Esophagus (tissue), 2 donors: Measurements from ENCODE around the gene RERGL. TPM values are rescaled to one million over a fixed set of nuclear protein-coding genes. Genes with fewer than 3 reads are reported as not detected.
"Not testable (repeated sequence)": the region's sequence is repeated elsewhere in the genome, so short reads cannot be mapped to it uniquely, and the experiment has no call there.

Experiments
- H3K27ac ChIP-seq, 2 donors: one replicate each; pipeline ENCODE4 v1.5.1; 2013; ENCODE audit warnings: low read depth in 2 of 2, mild to moderate bottlenecking in 2 of 2, inconsistent platforms in 1 of 2, low read length in 1 of 2, moderate library complexity in 1 of 2
- H3K27me3 ChIP-seq, 2 donors: one replicate each; pipeline ENCODE4 v1.6.1; 2013; ENCODE audit warnings: low read length in 2 of 2, control low read depth in 1 of 2, mild to moderate bottlenecking in 1 of 2; ENCODE audit not compliant: insufficient read depth in 2 of 2, control insufficient read depth in 1 of 2
- H3K36me3 ChIP-seq, 2 donors: one replicate each; pipeline ENCODE4 v1.6.1; 2013; ENCODE audit warnings: low read length in 1 of 2; ENCODE audit not compliant: control insufficient read depth in 2 of 2, insufficient read depth in 2 of 2
- H3K4me1 ChIP-seq, 2 donors: one replicate each; pipeline ENCODE4 v1.6.1; 2013; ENCODE audit warnings: low read length in 1 of 2; ENCODE audit not compliant: control insufficient read depth in 2 of 2, insufficient read depth in 2 of 2
- H3K4me3 ChIP-seq, 2 donors: one replicate each; pipeline ENCODE4 v1.5.1; 2013; ENCODE audit warnings: low read length in 2 of 2, mild to moderate bottlenecking in 2 of 2, low read depth in 1 of 2, moderate library complexity in 1 of 2
- H3K9me3 ChIP-seq, 2 donors: one replicate each; pipeline ENCODE4 v1.6.1; 2013; ENCODE audit warnings: mild to moderate bottlenecking in 2 of 2, low read depth in 1 of 2, low read length in 1 of 2, moderate library complexity in 1 of 2; ENCODE audit not compliant: control insufficient read depth in 2 of 2, insufficient read depth in 1 of 2
- WGBS, 2 donors: extraction: QIAGEN DNeasy Blood & Tissue Kit; methylation state at CpG; one replicate each; pipeline ENCODE4 v1.1.7; 2013; 5-methylcytosine and 5-hydroxymethylcytosine counted together
- polyA plus RNA-seq, 2 donors: library from polyadenylated mRNA; stranded (reverse); fragments of 200-250 nt; gene quantifications; one replicate each; pipeline ENCODE4 v1.2.3, GENCODE V29; 2013
- donor health status: healthy with polysubstance abuse.
- donor health status: Bipolar disorder and iron deficiency.

The RERGL gene
- polyA plus RNA-seq, 2 donors: 2.1 to 7.4 TPM

DNA sequence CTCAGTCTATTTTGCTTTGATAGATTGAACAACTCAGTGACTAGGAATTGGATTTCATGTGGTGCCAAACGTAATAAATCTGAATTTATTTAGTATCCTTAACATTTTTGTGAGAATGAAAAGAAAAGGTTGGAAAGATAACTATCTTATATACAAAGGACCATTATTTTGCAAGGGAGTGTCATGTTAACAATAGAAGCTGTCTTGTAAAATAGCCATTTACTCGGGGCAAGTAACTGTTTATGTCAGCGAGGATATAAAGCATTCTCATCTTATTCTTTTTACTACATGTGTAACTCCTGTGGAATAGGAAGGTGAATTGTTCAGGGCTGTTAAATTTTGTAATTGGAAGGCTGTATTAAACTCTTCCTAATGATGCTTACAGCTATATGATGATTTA, 5.9 kb downstream of the RERGL start:
- no peak overlapping the region for H3K4me3 ChIP-seq
- no peak overlapping the region for H3K27ac ChIP-seq
- no peaks in the 10 kb centered on the region for H3K4me1 ChIP-seq
- 44 to 57% methylated on average over 3 of the region's 3 CpGs for WGBS, 2 donors
- no peaks in the 10 kb centered on the region for H3K36me3 ChIP-seq
- H3K9me3 ChIP-seq: no peaks in the 10 kb centered on the region
- no peaks in the 10 kb centered on the region for H3K27me3 ChIP-seq

DNA sequence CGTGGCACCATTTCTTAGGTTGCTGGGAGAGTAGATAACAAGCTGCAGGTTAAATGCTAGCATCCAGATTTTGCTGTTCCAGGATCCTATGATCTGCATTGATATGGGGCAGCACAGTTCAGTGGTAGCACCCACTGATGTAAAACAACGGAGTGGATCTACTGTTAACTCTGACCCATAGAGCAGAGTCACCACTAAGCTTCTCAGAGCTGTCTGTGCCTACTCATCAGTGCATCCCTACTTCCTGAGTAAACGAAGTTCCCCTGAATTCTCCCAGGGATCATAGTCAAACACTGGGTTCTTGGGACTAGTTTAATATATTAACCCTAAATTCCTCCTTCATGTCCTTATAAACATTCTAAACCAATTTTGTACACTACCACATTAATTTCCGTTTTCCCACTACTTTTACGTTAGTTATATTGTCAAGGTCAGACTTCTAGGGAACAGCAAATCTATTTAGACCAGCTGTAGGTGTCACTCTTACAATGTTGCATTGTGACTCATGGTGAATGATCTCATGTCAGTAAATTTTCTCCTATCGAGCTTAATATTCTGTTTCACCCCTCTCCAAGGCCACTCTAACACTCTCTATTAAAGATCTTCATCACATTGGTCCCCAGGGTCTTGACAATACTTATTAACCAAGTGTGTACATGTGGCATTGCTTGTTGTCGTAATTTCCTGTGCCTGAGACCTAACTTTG, 10.3 kb downstream of the RERGL start:
- Histone ChIP-seq H3K9me3 (no peaks in the 10 kb centered on the region), H3K36me3 (no peaks in the 10 kb centered on the region)
- 58 to 68% methylated on average over 7 of the region's 7 CpGs for WGBS, 2 donors

DNA sequence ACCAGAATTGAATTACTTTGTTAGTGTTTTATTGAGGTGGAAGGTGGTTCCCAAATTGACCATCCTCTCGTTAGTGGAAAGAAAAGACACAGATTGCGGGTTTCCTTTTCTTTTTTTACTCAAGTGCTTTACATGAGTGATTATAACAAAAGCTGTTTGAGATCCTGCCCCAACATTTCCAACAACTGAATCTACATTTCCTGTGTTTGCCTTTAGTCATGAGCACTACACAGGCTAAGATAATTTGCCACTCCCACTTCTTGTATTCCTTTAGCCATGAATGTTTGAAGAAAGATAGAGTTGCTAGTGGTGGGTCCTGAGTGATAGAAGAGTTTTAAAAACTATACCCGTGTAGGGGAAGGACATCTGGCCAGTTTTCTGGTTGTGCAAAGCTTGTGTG, 16.0 kb downstream of the RERGL start:
- H3K27me3 ChIP-seq: no peaks in the 10 kb centered on the region
- H3K9me3 ChIP-seq: peaks cover 0 to 2% of the 10 kb centered on the region in 2 donors
- no peak overlapping the region for H3K27ac ChIP-seq
- no peaks in the 10 kb centered on the region for H3K36me3 ChIP-seq
- 30 to 39% methylated on average over 3 of the region's 3 CpGs for WGBS, 2 donors
- no peak overlapping the region for H3K4me3 ChIP-seq
- no peaks in the 10 kb centered on the region for H3K4me1 ChIP-seq

More for the DNA sequence above, 10.3 kb downstream of the RERGL start:
- Histone ChIP-seq H3K27me3 (no peaks in the 10 kb centered on the region), H3K27ac (no peak overlapping the region), H3K4me1 (no peaks in the 10 kb centered on the region), H3K4me3 (no peak overlapping the region)

DNA sequence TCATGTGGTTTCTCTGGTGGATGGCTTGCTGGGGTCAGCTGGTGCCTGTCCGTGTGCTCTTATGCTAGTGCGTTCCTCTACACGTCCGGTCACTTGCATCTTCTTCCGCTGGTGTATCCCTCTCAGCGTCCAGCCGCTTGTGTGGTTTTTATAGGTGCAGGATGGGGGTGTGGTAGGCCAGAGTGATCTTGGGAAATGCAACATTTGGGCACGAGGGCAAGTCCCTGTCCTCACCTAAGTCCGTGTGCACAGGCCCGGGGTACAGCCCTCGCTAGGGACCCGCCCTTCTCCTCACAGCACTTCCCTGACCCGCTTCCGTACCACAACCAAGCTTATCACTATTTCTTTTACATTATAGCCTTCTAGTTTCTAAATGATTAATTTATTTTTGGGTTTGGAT, 17.3 kb downstream of the RERGL start:
- H3K27ac ChIP-seq: no peak overlapping the region
- no peak overlapping the region for H3K4me3 ChIP-seq
- WGBS, 2 donors: 84 to 90% methylated on average over 14 of the region's 14 CpGs
- no peaks in the 10 kb centered on the region for H3K4me1 ChIP-seq
- no peaks in the 10 kb centered on the region for H3K36me3 ChIP-seq
- H3K9me3 ChIP-seq: peaks cover 0 to 2% of the 10 kb centered on the region in 2 donors
- no peaks in the 10 kb centered on the region for H3K27me3 ChIP-seq

DNA sequence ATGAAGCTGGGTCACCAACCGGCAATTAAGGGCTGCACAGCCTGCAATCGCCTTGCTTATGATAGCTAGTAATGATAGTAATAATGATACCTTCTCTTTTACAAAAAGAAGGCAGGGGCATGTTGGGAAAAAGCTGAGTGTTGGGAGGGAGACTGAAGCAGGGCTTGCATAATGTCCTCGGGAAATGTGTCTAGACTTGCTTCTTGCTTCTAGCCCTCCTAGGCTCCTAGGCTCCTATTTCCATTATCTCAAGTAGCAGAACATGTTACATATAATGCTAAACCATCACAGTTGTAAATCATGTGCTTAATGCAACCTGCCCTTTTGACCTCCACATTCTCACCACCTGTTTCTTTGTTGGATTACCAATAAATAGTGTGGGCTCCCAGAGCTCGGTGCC, 18.7 kb downstream of the RERGL start:
- Histone ChIP-seq H3K4me1 (no peaks in the 10 kb centered on the region), H3K9me3 (peaks cover 0 to 2% of the 10 kb centered on the region in 2 donors), H3K36me3 (no peaks in the 10 kb centered on the region), H3K27me3 (no peaks in the 10 kb centered on the region), H3K27ac (no peak overlapping the region), H3K4me3 (no peak overlapping the region)
- 71 to 89% methylated on average over 4 of the region's 4 CpGs for WGBS, 2 donors

DNA sequence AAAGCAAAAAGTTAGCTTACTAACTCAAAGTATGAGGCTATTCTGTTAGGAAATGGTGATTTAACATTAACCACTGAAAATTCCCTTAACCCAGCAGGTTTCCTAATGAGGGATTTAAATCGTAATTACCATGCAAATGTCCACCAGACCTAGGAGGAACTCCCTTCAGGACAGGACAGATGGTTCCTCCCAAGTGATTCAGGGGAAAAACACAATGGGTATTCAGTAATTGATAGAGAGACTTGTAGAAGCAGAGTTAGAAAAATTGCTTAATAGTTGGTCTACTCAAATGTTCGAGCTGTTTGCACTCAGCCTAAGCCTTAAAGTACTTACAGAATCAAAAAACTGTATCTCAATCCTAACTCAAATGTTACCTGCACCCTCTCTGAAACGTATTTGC, 21.6 kb downstream of the RERGL start:
- Histone ChIP-seq H3K4me3 (no peak overlapping the region), H3K27ac (no peak overlapping the region), H3K4me1 (no peaks in the 10 kb centered on the region), H3K9me3 (peaks cover 0 to 2% of the 10 kb centered on the region in 2 donors), H3K36me3 (no peaks in the 10 kb centered on the region), H3K27me3 (no peaks in the 10 kb centered on the region)
- WGBS, 2 donors: 45 to 47% methylated on average over 3 of the region's 3 CpGs

DNA sequence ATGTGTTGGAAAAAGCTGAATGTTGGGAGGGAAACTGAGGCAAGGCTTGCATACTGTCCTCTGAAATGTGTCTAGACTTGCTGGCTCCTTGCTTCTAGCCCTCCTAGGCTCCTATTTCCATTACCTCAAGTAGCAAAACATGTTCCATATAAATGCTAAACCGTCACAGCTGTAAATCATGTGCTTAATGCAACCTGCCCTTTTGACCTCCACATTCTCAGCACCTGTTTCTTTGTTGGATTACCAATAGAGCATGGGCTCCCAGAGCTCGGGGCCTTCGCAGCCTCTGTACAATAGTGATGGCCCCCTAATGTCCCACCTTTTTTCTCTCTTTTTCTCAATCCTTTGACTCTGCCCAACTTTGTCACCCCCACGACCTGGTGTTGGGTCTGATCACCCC, 23.3 kb downstream of the RERGL start:
- Histone ChIP-seq H3K27ac (no peak overlapping the region), H3K9me3 (no peaks in the 10 kb centered on the region), H3K36me3 (no peaks in the 10 kb centered on the region), H3K4me1 (no peaks in the 10 kb centered on the region), H3K4me3 (no peak overlapping the region), H3K27me3 (no peaks in the 10 kb centered on the region)
- 43% methylated on average over 4 of the region's 4 CpGs for WGBS, 2 donors

DNA sequence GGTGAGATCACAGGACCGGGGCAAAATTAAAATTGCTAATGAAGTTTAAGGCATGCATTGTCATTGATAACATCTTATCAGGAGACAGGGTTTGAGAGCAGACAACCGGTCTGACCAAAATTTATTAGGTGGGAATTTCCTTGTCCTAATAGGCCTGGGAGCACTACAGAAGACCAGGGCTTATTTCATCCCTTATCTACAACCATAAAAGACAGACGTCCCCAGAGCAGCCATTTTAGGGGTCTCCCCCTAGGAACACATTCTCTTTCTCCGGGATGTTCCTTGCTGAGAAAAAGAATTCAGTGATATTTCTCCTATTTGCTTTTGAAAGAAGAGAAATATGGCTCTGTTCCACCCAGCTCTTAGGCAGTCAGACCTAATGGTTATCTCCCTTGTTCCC, 27.1 kb downstream of the RERGL start:
- H3K9me3 ChIP-seq, H3K4me1 ChIP-seq, H3K27ac ChIP-seq, H3K36me3 ChIP-seq, H3K27me3 ChIP-seq, H3K4me3 ChIP-seq: not testable (repeated sequence)
- 81 to 88% methylated on average over 4 of the region's 4 CpGs for WGBS, 2 donors

DNA sequence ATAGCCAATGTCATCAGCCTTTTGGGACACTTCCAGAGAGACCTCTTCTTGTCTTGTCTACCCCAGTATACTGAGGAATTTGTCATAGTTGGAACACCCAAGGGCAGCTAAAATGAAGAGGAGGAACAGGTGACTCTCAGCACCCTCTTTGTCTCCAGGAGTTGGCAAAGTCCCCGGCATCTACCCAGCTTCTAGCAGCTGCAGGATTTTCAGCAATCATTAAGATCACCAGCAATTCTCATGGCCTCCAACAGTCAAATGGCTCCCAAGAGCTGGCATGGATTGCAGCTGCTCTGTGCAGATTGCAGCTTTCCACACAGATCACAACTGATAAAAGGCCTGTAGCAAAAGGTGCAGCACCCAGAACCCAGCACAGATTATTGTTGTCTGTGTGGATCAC, 32.9 kb downstream of the RERGL start:
- Histone ChIP-seq H3K9me3 (peaks cover 0 to 6% of the 10 kb centered on the region in 2 donors), H3K4me1 (no peaks in the 10 kb centered on the region), H3K36me3 (no peaks in the 10 kb centered on the region), H3K27me3 (no peaks in the 10 kb centered on the region), H3K27ac (no peak overlapping the region), H3K4me3 (no peak overlapping the region)
- WGBS, 2 donors: 87 to 92% methylated on average over 1 of the region's 1 CpG

DNA sequence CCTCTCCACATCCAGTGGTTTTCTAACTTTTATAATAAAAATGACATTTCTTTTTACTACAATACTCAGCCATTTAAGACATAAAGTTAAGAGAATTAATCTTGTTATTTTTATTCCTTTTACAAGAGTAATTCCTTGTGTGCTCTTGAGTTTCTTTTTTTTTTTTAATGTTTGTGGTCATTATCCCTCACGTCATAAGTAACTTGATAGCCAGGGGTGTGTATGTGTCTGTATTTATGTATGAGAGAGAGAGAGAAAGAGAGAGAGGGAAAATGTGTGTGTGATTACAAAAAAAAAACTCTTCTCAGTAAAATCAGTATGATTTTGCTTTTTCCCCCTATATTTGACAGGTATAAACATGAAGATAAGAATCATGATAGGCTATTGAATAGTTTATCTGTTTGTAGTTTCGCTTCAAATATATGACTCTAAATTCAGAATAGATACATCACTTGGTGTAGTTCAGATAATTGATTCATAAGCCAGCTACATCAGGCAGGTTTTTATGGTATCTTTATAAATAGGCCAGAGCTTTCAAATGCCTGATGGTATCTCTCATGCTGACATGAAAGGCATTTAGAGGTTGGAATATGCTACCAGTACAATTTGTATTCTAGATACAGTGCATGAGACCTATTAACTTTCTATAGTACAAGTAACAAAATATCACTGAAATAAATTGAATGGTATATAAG, 34.9 kb downstream of the RERGL start:
- WGBS, 2 donors: 56 to 59% methylated on average over 2 of the region's 2 CpGs

More for the DNA sequence above, 34.9 kb downstream of the RERGL start:
- Histone ChIP-seq H3K4me1 (no peaks in the 10 kb centered on the region), H3K27me3 (no peaks in the 10 kb centered on the region), H3K36me3 (no peaks in the 10 kb centered on the region), H3K27ac (no peak overlapping the region), H3K4me3 (no peak overlapping the region), H3K9me3 (peaks cover 0 to 6% of the 10 kb centered on the region in 2 donors)
